GM18868 (cell line): ENCODE data around the gene C17orf100.

ENCODE experiments used
- ATAC-seq: cut with Tn5 transposase; IDR thresholded peaks from one replicate; pipeline ENCODE4 v1.9.1; 2021; ENCODE audit warnings: mild to moderate bottlenecking, moderate library complexity; ENCODE audit not compliant: unreplicated experiment

The C17orf100 gene

GRCh38 chr17:6668219-6668618, 16.7 kb downstream of the C17orf100 start:
- ATAC-seq, result no peak

DNA sequence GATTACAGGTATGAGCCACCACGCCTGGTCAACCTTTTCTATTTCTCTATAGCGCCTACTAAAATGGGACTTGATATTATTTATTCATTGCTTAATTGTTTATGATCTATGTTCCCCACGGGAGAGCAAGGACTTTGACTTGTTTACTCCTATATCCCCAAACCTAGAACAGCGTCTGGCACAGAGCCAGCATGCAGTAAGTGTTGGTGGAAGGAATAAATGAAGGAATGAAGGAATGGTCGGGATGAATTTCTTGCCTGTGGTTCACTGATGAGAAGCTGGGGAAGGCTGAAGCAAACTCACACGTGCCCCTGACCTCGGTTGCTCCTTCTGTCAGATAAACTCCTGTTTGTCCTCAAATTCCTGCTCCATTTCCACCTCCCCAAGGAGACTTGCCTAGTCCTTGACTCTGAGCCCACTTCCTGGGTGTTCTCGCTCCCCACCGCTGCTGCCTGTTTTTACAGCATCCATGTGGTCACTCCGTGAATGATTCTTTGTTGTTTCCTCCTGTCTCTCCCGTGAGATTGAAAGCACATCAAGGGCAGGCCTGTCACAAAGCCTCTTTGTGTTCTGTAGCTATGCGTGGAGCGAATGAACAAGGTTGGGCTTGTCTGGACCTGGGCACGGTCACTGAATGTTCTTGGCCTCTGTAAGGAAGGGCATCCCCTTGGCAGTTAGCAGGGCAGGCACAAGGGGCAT, 17.3 kb downstream of the C17orf100 start:
- ATAC-seq, result no peak

DNA sequence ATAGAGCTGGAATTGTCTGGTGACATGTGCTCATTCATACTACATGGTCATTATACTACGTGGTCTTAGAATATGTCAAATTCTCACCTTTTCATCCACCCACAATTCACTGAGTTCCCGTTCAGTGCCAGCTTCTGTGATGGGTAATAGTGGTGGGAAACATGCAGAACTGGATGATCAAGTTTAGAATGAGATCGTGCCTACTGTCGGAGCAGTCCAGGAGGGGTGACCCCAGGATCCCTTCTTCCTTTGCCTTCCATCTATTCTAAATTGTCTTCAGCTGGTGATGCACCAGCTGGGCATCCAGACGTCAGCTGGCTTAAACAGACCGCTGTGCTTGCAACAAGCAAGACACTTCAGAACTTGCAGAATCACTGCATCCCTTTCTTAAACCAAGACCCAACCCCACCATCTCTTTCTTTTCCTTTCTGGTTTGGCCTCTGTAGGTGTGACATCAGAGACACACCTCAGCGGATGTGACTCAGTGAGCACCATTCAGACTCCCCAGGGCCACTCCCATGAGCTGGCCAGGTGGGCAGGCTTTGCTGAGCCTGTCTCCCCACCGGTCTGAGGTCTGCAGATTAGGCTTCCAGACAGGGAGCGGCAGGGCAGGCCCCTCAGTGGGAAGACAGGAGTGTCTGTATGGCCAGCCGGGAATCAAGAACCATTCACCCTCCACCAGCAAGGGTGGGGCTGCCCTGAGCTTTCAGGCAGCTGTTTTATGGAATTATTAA, 18.1 kb downstream of the C17orf100 start:
- ATAC-seq, result no peak

- ATAC-seq, result no peak
Observed at GRCh38 chr17:6670571-6670970, 19.0 kb downstream of the C17orf100 start.

- no peak for ATAC-seq
Observed at GRCh38 chr17:6670999-6671398, 19.4 kb downstream of the C17orf100 start.

GRCh38 chr17:6671431-6671830, 19.9 kb downstream of the C17orf100 start:
- no peak for ATAC-seq

DNA sequence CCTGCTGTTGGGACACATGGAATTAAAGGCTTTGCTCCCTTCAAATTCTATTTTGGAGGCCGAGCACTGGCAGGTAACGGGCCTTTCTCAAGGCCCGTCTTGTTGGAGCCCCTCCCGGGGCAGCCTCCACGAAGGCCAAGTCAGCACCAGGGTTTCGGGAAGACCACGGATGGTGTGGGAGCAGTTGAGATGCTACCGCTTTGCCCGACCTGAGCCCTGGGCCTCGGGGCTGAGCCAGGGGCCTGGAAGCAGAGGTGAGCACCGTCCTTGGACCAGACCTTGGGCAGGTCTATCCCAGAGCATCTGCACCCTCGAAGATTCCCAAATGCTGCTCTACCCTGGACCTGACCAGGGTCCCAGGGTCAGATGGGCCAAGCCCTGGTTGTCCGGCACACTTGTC, 23.0 kb downstream of the C17orf100 start:
- no peak for ATAC-seq

DNA sequence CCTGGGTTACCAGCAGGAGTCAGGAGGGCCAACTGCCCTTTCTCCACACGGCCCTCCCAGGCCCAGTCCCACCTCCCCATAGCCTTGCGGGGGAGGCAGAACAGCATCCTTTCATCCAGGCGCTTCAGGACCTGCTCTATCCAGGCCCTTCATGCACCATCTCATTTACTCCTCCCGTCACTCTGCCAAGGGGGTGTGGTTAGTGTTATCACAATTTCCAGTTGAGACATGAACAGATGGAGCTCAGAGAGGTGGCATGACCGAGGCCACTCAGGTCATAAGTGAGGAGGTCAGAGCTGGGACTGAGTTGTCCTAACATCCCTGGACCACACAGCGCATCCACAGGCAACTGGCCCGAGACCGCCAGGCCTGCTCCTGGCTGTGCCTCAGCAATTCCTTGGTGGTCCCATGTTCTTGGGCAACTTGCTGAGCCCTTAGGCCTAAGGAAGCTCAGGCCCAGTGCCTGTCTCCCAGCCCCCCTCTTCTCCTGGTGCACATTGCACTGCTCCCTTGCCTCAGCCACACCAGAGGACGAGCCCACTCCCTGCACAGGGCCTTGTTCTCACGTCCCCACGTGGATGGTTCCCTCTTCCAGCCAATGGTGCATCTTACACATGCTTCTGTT, 23.8 kb downstream of the C17orf100 start:
- ATAC-seq, result no peak

DNA sequence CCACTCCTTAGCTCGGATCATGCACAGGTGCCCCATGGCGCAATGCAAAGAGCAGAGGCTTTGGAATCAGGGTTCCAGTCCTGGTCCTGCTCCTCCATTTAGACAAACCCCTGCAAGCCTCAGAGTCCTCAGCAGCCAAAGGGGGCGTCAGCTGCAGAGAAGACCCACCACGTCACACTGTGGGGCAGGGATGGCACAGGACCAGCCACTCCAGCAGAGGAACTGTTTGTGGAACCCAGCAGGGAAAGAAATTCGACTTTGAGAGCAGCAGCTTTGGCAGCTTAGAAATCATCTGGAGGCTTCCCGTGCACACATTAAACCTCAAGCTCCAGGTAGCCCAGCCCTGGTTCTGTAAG, 25.2 kb downstream of the C17orf100 start:
- no peak for ATAC-seq

- no peak for ATAC-seq
Observed at GRCh38 chr17:6677158-6677831, 25.7 kb downstream of the C17orf100 start.

DNA sequence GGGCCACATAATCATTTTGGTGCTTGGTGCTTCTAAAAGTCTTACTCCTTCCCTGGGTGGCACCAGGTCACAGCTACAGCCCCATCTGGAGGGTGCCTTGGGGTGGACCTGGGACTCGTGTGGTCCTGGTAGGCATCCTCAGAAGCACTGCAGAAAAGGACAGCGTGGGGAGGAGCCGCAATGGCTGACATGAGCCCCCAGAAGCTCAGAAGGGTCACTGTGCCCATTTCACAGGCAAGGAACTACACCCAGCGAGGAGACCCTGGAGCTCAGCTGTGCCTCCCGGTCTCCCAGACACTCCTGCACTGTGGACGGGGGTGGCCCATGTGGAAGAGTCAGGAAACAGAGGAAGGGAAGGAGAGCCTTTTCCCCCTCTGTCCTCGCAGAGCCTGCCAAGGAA, 26.4 kb downstream of the C17orf100 start:
- ATAC-seq, result no peak

DNA sequence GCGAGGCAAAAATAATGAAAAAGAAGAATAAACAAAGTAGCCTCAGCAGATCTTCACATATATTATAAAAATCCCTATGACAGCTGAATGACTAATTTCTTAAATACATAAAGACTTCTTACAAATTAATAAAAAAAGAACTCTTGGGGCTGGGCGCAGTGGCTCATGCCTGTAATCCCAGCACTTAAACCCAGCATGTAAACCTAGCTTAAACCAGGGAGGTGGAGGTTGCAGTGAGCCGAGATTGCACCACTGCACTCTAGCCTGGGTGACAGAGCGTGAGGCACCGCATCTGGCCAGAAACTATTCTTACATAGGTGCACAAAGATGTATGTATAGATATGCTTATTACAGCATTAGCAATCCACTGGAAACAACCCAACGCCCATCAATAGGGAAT, 27.7 kb downstream of the C17orf100 start:
- ATAC-seq, result no peak

DNA sequence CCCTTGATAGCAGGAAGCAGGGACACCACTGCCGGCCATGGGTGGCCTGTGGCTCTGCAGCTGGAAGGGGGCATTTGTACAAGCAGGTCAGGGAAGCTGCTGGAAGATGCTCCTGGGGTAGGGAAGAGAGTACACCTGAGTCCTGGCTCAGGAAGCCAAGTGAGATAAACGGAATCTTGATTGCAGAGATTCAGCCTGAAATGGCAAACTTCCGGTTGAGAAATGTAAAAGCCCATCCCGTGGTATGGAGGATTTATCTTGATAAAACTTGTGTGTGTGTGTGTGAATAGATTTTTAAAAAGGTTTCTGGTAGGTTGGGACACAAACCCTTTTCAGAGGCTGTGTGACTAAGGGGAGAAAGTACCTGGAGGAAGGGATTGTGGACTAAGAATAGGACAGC, 29.6 kb downstream of the C17orf100 start:
- no peak for ATAC-seq

DNA sequence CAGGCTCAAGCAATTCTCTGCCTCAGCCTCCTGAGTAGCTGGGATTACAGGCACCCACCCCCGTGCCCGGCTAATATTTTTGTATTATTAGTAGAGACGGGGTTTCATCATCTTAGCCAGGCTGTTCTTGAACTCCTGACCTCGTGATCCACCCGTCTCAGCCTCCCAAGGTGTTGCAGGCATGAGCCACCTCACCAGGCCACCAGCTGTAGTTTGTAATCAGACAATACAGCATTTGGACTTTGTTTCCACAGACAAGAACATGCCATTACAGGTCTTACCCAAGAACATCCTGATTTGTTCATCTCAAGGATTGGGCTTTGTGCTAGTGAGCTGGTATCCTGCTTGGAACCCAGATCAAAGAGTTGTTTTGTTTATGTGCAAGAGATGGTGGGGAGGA, 30.1 kb downstream of the C17orf100 start:
- ATAC-seq, result no peak

- ATAC-seq, result no peak
Observed at GRCh38 chr17:6682339-6682738, 30.8 kb downstream of the C17orf100 start.

GRCh38 chr17:6683081-6683684, 31.6 kb downstream of the C17orf100 start:
- no peak for ATAC-seq

GRCh38 chr17:6683730-6684459, 32.3 kb downstream of the C17orf100 start:
- ATAC-seq, result no peak

- no peak for ATAC-seq
Observed at GRCh38 chr17:6684460-6684783, 32.9 kb downstream of the C17orf100 start.

- ATAC-seq, result no peak
Observed at GRCh38 chr17:6684881-6685767, 33.6 kb downstream of the C17orf100 start.

DNA sequence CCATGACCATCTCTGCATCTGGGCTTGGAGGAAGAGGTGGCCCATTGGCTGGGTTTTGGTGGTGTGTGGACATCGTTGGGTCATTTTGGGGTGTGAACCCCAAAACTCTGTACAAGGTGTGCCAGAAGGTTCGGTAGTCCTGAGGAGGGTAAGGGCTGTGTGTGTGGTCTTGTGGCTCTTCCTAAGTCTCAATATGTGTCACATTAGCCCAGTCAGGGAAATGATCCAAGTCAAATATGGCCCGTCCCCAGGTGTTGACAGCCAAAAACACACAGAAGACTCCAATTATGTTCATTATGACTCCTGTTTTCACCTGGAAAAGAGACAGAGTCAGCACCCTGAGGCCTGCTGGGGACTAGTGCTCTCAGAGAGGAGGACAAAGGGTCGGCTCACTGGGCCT, 34.5 kb downstream of the C17orf100 start:
- no peak for ATAC-seq
